Neuronal stem cell (in vitro differentiated cells): ENCODE results near the gene MANF.
A peak's percentile ranks its signal among the peaks of the same experiment; 100 is the strongest.

Experiments used
- DNase-seq: peaks from one replicate; pipeline ENCODE4 v3.0.0-alpha.2; 2013; ENCODE audit warnings: low spot score
- H2AFZ ChIP-seq: one replicate; pipeline ENCODE4 v1.6.1; 2013; ENCODE audit warnings: mild to moderate bottlenecking, low read length, inconsistent platforms
- H2AK5ac ChIP-seq: 2 replicates; pipeline ENCODE4 v1.6.1; 2013; ENCODE audit warnings: low read depth, mild to moderate bottlenecking, inconsistent platforms, low read length, moderate library complexity, mixed read lengths
- H2BK120ac ChIP-seq: 2 replicates; pipeline ENCODE4 v1.6.1; 2013; ENCODE audit warnings: low read depth, mild to moderate bottlenecking, inconsistent platforms, low read length, moderate library complexity, mixed read lengths
- H2BK12ac ChIP-seq: one replicate; pipeline ENCODE4 v1.6.1; 2013; ENCODE audit warnings: low read length, inconsistent platforms
- H2BK15ac ChIP-seq: 2 replicates; pipeline ENCODE4 v1.6.1; 2013; ENCODE audit warnings: mild to moderate bottlenecking, low read length, inconsistent platforms, mixed read lengths
- H2BK5ac ChIP-seq: one replicate; pipeline ENCODE4 v1.6.1; 2013; ENCODE audit warnings: inconsistent platforms, mild to moderate bottlenecking, low read length, moderate library complexity
- H3K14ac ChIP-seq: one replicate; pipeline ENCODE4 v1.6.1; 2013; ENCODE audit warnings: low read length, inconsistent platforms
- H3K18ac ChIP-seq: 2 replicates; pipeline ENCODE4 v1.6.1; 2013; ENCODE audit warnings: low read length, inconsistent platforms
- H3K23ac ChIP-seq: 2 replicates; pipeline ENCODE4 v1.6.1; 2013; ENCODE audit warnings: low read depth, mild to moderate bottlenecking, mixed read lengths, low read length, inconsistent platforms; ENCODE audit not compliant: poor library complexity
- H3K27ac ChIP-seq: replicated peaks from 3 replicates; pipeline ENCODE4 v1.5.1; 2013; ENCODE audit warnings: low read length, inconsistent platforms
- H3K27me3 ChIP-seq, 3 experiments: 2 replicates each; pipeline ENCODE4 v1.6.1; 2013; ENCODE audit warnings: low read length in 3 of 3, mild to moderate bottlenecking in 2 of 3, inconsistent platforms in 1 of 3, low read depth in 1 of 3, mixed read lengths in 1 of 3, moderate library complexity in 1 of 3; ENCODE audit not compliant: control insufficient read depth in 3 of 3, insufficient read depth in 3 of 3
- H3K36me3 ChIP-seq, 2 donors: replicated peaks in 1 of 2; 2 replicates each; pipeline ENCODE4 v1.6.1; 2013; ENCODE audit warnings: low read length in 2 of 2; ENCODE audit not compliant: control insufficient read depth in 2 of 2, insufficient read depth in 2 of 2
- H3K4ac ChIP-seq: 2 replicates; pipeline ENCODE4 v1.6.1; 2013; ENCODE audit warnings: inconsistent platforms, mild to moderate bottlenecking, low read length, moderate library complexity
- H3K4me1 ChIP-seq, 2 donors: 1 replicate in 1 of 2; 2 replicates in 1 of 2; pipeline ENCODE4 v1.6.1; 2013; ENCODE audit warnings: low read length in 2 of 2, low read depth in 1 of 2; ENCODE audit not compliant: control insufficient read depth in 2 of 2, insufficient read depth in 1 of 2
- H3K4me2 ChIP-seq: one replicate; pipeline ENCODE4 v1.6.1; 2013; ENCODE audit warnings: mild to moderate bottlenecking, low read length, inconsistent platforms; ENCODE audit not compliant: insufficient read depth, poor library complexity, severe bottlenecking
- H3K4me3 ChIP-seq, 2 donors: 2 replicates each; pipeline ENCODE4 v1.5.1; 2013; ENCODE audit warnings: low read length in 2 of 2, mild to moderate bottlenecking in 2 of 2, inconsistent platforms in 1 of 2, moderate library complexity in 1 of 2
- H3K79me1 ChIP-seq: one replicate; pipeline ENCODE4 v1.6.1; 2013; ENCODE audit warnings: low read depth, mild to moderate bottlenecking, inconsistent platforms, low read length, moderate library complexity
- H3K9ac ChIP-seq: one replicate; pipeline ENCODE4 v1.6.1; 2013; ENCODE audit warnings: mild to moderate bottlenecking, low read depth, low read length, inconsistent platforms; ENCODE audit not compliant: poor library complexity
- H3K9me3 ChIP-seq, 2 donors: replicated peaks in 1 of 2; 2 replicates each; pipeline versions ENCODE3 to v1.6.1; 2013; ENCODE audit warnings: low read length in 2 of 2, mild to moderate bottlenecking in 2 of 2, inconsistent platforms in 1 of 2, low read depth in 1 of 2, mixed read lengths in 1 of 2, moderate library complexity in 1 of 2; ENCODE audit not compliant: control insufficient read depth in 2 of 2, insufficient read depth in 1 of 2
- H4K8ac ChIP-seq: one replicate; pipeline ENCODE4 v1.6.1; 2013; ENCODE audit warnings: low read depth, mild to moderate bottlenecking, inconsistent platforms, low read length, moderate library complexity
- H4K91ac ChIP-seq: one replicate; pipeline ENCODE4 v1.6.1; 2013; ENCODE audit warnings: low read length, low read depth, mild to moderate bottlenecking, inconsistent platforms; ENCODE audit not compliant: poor library complexity
- WGBS, 2 donors: extraction: QIAGEN DNeasy Blood & Tissue Kit; methylation state at CpG; one replicate each; pipeline ENCODE4 v1.1.7; 2013; ENCODE audit warnings: missing lambda C conversion rate in 2 of 2, mixed read lengths in 1 of 2; ENCODE audit not compliant: insufficient read length in 2 of 2, insufficient replicate concordance in 1 of 2; ENCODE audit errors: extremely low coverage in 2 of 2; 5-methylcytosine and 5-hydroxymethylcytosine counted together

MANF gene

GRCh38 chr3:51380601-51381332 lies 4.3 kb upstream of the MANF start:
- Histone ChIP-seq H3K9me3 (no peaks in the 10 kb centered on the region), H3K4me2 (no peak overlapping the region), H2AFZ (no peak overlapping the region), H3K14ac (no peak overlapping the region), H4K91ac (no peak overlapping the region), H3K27me3 (peaks cover 0 to 18% (median 0%) of the 10 kb centered on the region in 3 experiments), H3K4ac (no peak overlapping the region), H4K8ac (no peak overlapping the region), H2BK15ac (no peak overlapping the region), H2BK5ac (no peak overlapping the region), H2BK120ac (no peak overlapping the region), H3K4me1 (peaks cover 0 to 4% of the 10 kb centered on the region in 2 donors), H3K79me1 (no peaks in the 10 kb centered on the region), H3K36me3 (peaks cover 0 to 9% of the 10 kb centered on the region in 2 donors), H2BK12ac (no peak overlapping the region), H3K23ac (no peak overlapping the region), H3K4me3 (no peak overlapping the region), H3K9ac (peak overlapping the region; percentile 33), H3K27ac (no peak overlapping the region), H3K18ac (no peak overlapping the region), H2AK5ac (no peak overlapping the region)
- DNase-seq = no peak
- no CpG with 5 or more reads among the region's 15 CpGs for WGBS, 2 donors

GRCh38 chr3:51381333-51381705 lies 3.8 kb upstream of the MANF start:
- Histone ChIP-seq H2AFZ (no peak overlapping the region), H3K27ac (no peak overlapping the region), H3K18ac (no peak overlapping the region), H3K9me3 (no peaks in the 10 kb centered on the region), H3K4ac (no peak overlapping the region), H3K23ac (no peak overlapping the region), H3K36me3 (peaks cover 4 to 7% of the 10 kb centered on the region in 2 donors), H3K27me3 (peaks cover 0 to 15% (median 0%) of the 10 kb centered on the region in 3 experiments), H3K9ac (peak overlapping the region; percentile 33), H4K91ac (no peak overlapping the region), H3K4me3 (no peak overlapping the region), H3K14ac (no peak overlapping the region), H2AK5ac (no peak overlapping the region), H2BK5ac (no peak overlapping the region), H4K8ac (no peak overlapping the region), H2BK120ac (no peak overlapping the region), H3K4me2 (no peak overlapping the region), H3K4me1 (peaks cover 2 to 8% of the 10 kb centered on the region in 2 donors), H2BK12ac (no peak overlapping the region), H2BK15ac (no peak overlapping the region), H3K79me1 (no peaks in the 10 kb centered on the region)
- no CpG with 5 or more reads among the region's 18 CpGs for WGBS, 2 donors
- no peak for DNase-seq

- no peak overlapping the region for H3K9ac ChIP-seq
- H4K91ac ChIP-seq = no peak overlapping the region
- no peak overlapping the region for H4K8ac ChIP-seq
- no peak overlapping the region for H2BK15ac ChIP-seq
- H3K14ac ChIP-seq = no peak overlapping the region
- peaks cover 8 to 14% of the 10 kb centered on the region in 2 donors for H3K4me1 ChIP-seq
- H3K4ac ChIP-seq = no peak overlapping the region
- H2AK5ac ChIP-seq = no peak overlapping the region
- no peak overlapping the region for H2AFZ ChIP-seq
- H3K4me3 ChIP-seq = no peak overlapping the region
- H3K18ac ChIP-seq = no peak overlapping the region
- no peak overlapping the region for H2BK12ac ChIP-seq
- no peaks in the 10 kb centered on the region for H3K9me3 ChIP-seq
- H2BK5ac ChIP-seq = no peak overlapping the region
- peaks cover 0 to 9% (median 0%) of the 10 kb centered on the region in 3 experiments for H3K27me3 ChIP-seq
- no peak for DNase-seq
- WGBS, 2 donors = no CpG with 5 or more reads among the region's 4 CpGs
- no peak overlapping the region for H3K27ac ChIP-seq
- H3K4me2 ChIP-seq = no peak overlapping the region
- peaks cover 3 to 11% of the 10 kb centered on the region in 2 donors for H3K36me3 ChIP-seq
- no peak overlapping the region for H2BK120ac ChIP-seq
- H3K23ac ChIP-seq = no peak overlapping the region
- no peaks in the 10 kb centered on the region for H3K79me1 ChIP-seq
Observed at GRCh38 chr3:51382076-51382745, 2.9 kb upstream of the MANF start.

- Histone ChIP-seq H3K27me3 (peaks cover 0 to 9% (median 0%) of the 10 kb centered on the region in 3 experiments), H4K91ac (no peak overlapping the region), H3K4ac (no peak overlapping the region), H2BK15ac (no peak overlapping the region), H2BK120ac (no peak overlapping the region), H3K9me3 (no peaks in the 10 kb centered on the region), H3K9ac (no peak overlapping the region), H2BK12ac (no peak overlapping the region), H2AFZ (no peak overlapping the region), H3K18ac (no peak overlapping the region), H3K4me1 (peaks cover 8 to 18% of the 10 kb centered on the region in 2 donors), H3K23ac (no peak overlapping the region), H3K4me2 (no peak overlapping the region), H4K8ac (no peak overlapping the region), H2BK5ac (no peak overlapping the region), H3K4me3 (peak overlapping the region in 1 of 2 donors; percentile 66), H3K79me1 (no peaks in the 10 kb centered on the region), H3K36me3 (peaks cover 10 to 20% of the 10 kb centered on the region in 2 donors), H2AK5ac (no peak overlapping the region), H3K14ac (no peak overlapping the region), H3K27ac (no peak overlapping the region)
- no CpG with 5 or more reads among the region's 3 CpGs for WGBS, 2 donors
- no peak for DNase-seq
Observed at GRCh38 chr3:51382947-51383578, 2.0 kb upstream of the MANF start.
